ENCODE results near the gene TTC13.
"Not testable (repeated sequence)": the region's sequence is repeated elsewhere in the genome, so short reads cannot be mapped to it uniquely, and the experiment has no call there.

The TTC13 gene

GRCh38 chr1:230986976-230987375 is 8.3 kb upstream of the TTC13 start:
- no peak for DNase-seq (ENCODE audit: low read depth)

- no peak for DNase-seq (ENCODE audit: low read depth)
Measured at GRCh38 chr1:230985711-230986110, 7.0 kb upstream of the TTC13 start.

GRCh38 chr1:230984622-230985515 is 6.2 kb upstream of the TTC13 start:
- DNase-seq (ENCODE audit: low read depth), result not testable (repeated sequence)

GRCh38 chr1:230983811-230984210 is 5.2 kb upstream of the TTC13 start:
- DNase-seq (ENCODE audit: low read depth), result no peak

GRCh38 chr1:230982696-230983095 is 4.0 kb upstream of the TTC13 start:
- DNase-seq (ENCODE audit: low read depth), result no peak

GRCh38 chr1:230979952-230980351 is 1.3 kb upstream of the TTC13 start:
- no peak for DNase-seq (ENCODE audit: low read depth)

- DNase-seq (ENCODE audit: low read depth), result no peak
Measured at GRCh38 chr1:230979389-230979716, 692 bp upstream of the TTC13 start.

- DNase-seq (ENCODE audit: low read depth), result peak; percentile 23
Measured at GRCh38 chr1:230977761-230978490, 735 bp downstream of the TTC13 start.

GRCh38 chr1:230976825-230977747 is 1.6 kb downstream of the TTC13 start:
- DNase-seq (ENCODE audit: low read depth), result no peak

GRCh38 chr1:230976360-230976759 is 2.3 kb downstream of the TTC13 start:
- no peak for DNase-seq (ENCODE audit: low read depth)

- no peak for DNase-seq (ENCODE audit: low read depth)
Measured at GRCh38 chr1:230975636-230976035, 3.0 kb downstream of the TTC13 start.

- peak; percentile 41 for DNase-seq (ENCODE audit: low read depth)
Measured at GRCh38 chr1:230972855-230973271, 5.8 kb downstream of the TTC13 start.

GRCh38 chr1:230971771-230972170 is 6.9 kb downstream of the TTC13 start:
- no peak for DNase-seq (ENCODE audit: low read depth)

- DNase-seq (ENCODE audit: low read depth), result no peak
Measured at GRCh38 chr1:230970432-230970831, 8.2 kb downstream of the TTC13 start.

- no peak for DNase-seq (ENCODE audit: low read depth)
Measured at GRCh38 chr1:230966358-230966873, 12.2 kb downstream of the TTC13 start.

GRCh38 chr1:230965535-230965934 is 13.1 kb downstream of the TTC13 start:
- DNase-seq (ENCODE audit: low read depth), result no peak

GRCh38 chr1:230964896-230965295 is 13.8 kb downstream of the TTC13 start:
- no peak for DNase-seq (ENCODE audit: low read depth)

- DNase-seq (ENCODE audit: low read depth), result no peak
Measured at GRCh38 chr1:230958370-230958769, 20.3 kb downstream of the TTC13 start.

GRCh38 chr1:230957580-230957989 is 21.1 kb downstream of the TTC13 start:
- no peak for DNase-seq (ENCODE audit: low read depth)

GRCh38 chr1:230950404-230950803 is 28.3 kb downstream of the TTC13 start:
- DNase-seq (ENCODE audit: low read depth), result no peak

GRCh38 chr1:230948903-230949302 is 29.8 kb downstream of the TTC13 start:
- no peak for DNase-seq (ENCODE audit: low read depth)

GRCh38 chr1:230948301-230948700 is 30.4 kb downstream of the TTC13 start:
- DNase-seq (ENCODE audit: low read depth), result no peak
